NB4 (cell line): Measurements from ENCODE around the gene CDH4.

ENCODE experiments used
- DNase-seq: peaks from one replicate; pipeline ENCODE4 v3.0.0; 2010; ENCODE audit warnings: low read depth
- H3K4me3 ChIP-seq: one replicate; pipeline ENCODE4 v1.5.1; 2011; ENCODE audit warnings: mild to moderate bottlenecking, low read depth, low read length, moderate library complexity
- CTCF ChIP-seq: IDR thresholded peaks from one replicate; pipeline ENCODE4 v1.5.1; 2012; ENCODE audit warnings: low read depth, low read length
- MAX ChIP-seq: IDR thresholded peaks from 2 replicates; pipeline ENCODE4 v1.6.1; 2011; ENCODE audit warnings: low read depth, low read length
- MYC ChIP-seq: IDR thresholded peaks from 2 replicates; pipeline ENCODE4 v1.6.1; 2011; ENCODE audit warnings: low read depth, low read length
- POLR2A ChIP-seq: IDR thresholded peaks from 2 replicates; pipeline ENCODE4 v1.6.1; 2011; ENCODE audit warnings: mild to moderate bottlenecking; ENCODE audit not compliant: insufficient read length; ENCODE audit errors: extremely low read depth

Gene CDH4

GRCh38 chr20:61499859-61500554 is 247.9 kb downstream of the CDH4 start:
- no peak overlapping the region for H3K4me3 ChIP-seq
- TF ChIP-seq CTCF: no peak
- TF ChIP-seq MYC: no peak
- TF ChIP-seq POLR2A: no peak
- TF ChIP-seq MAX: no peak
- DNase-seq: no peak

- TF ChIP-seq MYC: no peak
- no peak for TF ChIP-seq POLR2A
- TF ChIP-seq MAX: no peak
- TF ChIP-seq CTCF: no peak
- H3K4me3 ChIP-seq: no peak overlapping the region
- DNase-seq: no peak
Measured at GRCh38 chr20:61500791-61501321, 248.8 kb downstream of the CDH4 start.

- DNase-seq: no peak
- TF ChIP-seq CTCF: no peak
- no peak for TF ChIP-seq MAX
- TF ChIP-seq POLR2A: no peak
- no peak for TF ChIP-seq MYC
Measured at GRCh38 chr20:61502433-61502832, 250.4 kb downstream of the CDH4 start.

GRCh38 chr20:61503106-61503505 is 251.0 kb downstream of the CDH4 start:
- no peak for TF ChIP-seq MYC
- TF ChIP-seq CTCF: no peak
- TF ChIP-seq MAX: no peak
- TF ChIP-seq POLR2A: no peak
- no peak overlapping the region for H3K4me3 ChIP-seq
- no peak for DNase-seq

More at GRCh38 chr20:61502433-61502832, 250.4 kb downstream of the CDH4 start:
- H3K4me3 ChIP-seq: no peak overlapping the region

GRCh38 chr20:61505508-61505907 is 253.4 kb downstream of the CDH4 start:
- no peak for DNase-seq
- no peak overlapping the region for H3K4me3 ChIP-seq

GRCh38 chr20:61507778-61508177 is 255.7 kb downstream of the CDH4 start:
- TF ChIP-seq MAX (no peak), MYC (no peak), CTCF (no peak), POLR2A (no peak)
- DNase-seq: no peak
- no peak overlapping the region for H3K4me3 ChIP-seq

More at GRCh38 chr20:61505508-61505907, 253.4 kb downstream of the CDH4 start:
- TF ChIP-seq POLR2A: no peak
- no peak for TF ChIP-seq MYC
